HG02852 (cell line): ENCODE results near the gene UBE2L6.

Source experiments
- ATAC-seq: cut with Tn5 transposase; IDR thresholded peaks from one replicate; pipeline ENCODE4 v1.9.1; 2021; ENCODE audit warnings: mild to moderate bottlenecking, moderate library complexity; ENCODE audit not compliant: unreplicated experiment

UBE2L6 gene

DNA sequence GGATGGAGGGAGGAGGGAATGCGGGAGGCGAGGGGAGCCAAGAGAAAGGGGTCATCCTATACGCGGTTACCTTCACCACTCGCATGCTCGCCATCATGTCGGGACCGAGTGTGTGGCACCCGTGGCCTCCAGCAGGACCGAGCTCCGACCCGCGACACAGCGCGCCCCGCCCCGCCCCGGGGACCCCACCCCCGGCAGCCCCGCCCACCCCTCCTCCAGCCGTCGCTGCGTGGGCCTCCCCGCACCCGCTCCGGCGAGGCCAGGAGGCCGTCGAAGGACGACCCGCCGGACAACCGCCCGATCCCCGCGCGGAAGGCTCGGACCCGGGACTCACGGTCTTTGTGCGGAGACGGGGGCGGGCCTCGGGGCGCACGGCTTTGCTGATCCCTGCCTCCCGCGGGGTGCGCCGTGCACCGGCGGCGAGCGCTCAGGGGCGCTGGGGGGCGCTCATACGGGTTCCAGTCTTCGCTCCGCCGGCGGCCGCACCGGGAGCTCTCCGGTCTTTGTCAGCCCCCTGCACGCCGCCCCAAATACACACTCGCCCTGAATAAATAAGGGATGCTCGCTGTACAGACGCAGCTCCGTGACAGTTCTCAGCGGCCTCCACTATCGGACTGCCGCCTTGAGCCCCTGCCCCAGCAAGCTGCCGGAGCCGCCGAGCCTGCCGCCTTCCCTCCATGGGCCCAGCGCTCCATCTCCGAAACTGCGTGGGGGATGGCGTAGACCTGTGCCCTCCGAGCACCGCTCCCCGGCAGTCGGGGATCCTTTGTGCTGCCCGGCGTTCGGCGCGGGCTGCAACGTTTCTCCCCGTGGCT, at the start of gene UBE2L6:
Gene UBE2L6 (minus strand): TSS at position 158 of the 815 bp plus-strand sequence. CDS start 61 bp downstream, at position 97.
- ATAC-seq, result peak; percentile 74

DNA sequence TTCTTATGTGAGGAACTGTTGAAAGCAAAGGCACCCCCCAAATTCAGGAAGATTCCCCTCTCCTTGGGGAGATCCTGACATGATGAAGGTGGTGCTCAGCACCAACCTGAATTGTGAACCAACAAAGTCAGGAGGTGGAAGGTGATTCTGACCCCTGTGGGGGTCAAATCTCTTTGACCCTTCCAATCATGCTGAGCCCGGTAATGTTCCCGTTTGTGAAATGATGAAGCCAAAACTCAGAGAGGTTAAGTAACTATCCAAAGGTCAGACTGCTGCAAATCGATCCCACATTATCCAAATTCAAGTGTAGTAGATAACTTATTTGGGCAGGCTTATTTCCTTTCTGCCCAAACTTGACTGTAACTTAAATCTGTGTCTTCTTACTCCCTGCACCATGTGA, 49.1 kb upstream of the UBE2L6 start:
- ATAC-seq, result no peak

DNA sequence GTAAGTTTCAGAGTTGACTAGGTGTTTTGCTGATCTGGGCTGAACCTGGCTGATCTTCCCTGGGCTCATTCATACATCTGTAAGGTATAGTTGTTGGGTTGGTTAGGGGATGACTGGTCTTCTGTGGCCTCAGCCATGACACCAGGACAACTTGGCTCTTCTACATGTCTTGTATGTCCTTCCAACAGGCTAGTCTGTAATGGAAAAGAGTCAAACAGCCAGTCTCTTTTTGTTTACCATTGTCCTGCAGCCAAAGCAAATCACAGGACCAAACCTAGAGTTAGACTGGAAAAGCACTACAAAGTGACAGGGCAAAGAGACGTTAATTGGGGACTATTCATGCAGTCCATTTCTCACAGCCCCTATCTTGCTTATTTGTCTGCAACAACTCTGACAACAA, 47.8 kb upstream of the UBE2L6 start:
- ATAC-seq, result no peak

DNA sequence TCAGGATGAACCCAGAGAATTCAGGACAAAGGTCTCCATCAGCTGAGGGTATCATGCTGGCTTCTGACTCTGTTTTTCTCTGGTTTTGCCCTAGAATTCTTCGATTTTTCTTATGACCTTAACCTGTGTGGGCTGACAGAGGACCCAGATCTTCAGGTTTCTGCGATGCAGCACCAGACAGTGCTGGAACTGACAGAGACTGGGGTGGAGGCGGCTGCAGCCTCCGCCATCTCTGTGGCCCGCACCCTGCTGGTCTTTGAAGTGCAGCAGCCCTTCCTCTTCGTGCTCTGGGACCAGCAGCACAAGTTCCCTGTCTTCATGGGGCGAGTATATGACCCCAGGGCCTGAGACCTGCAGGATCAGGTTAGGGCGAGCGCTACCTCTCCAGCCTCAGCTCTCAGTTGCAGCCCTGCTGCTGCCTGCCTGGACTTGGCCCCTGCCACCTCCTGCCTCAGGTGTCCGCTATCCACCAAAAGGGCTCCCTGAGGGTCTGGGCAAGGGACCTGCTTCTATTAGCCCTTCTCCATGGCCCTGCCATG, 46.8 kb upstream of the UBE2L6 start:
- ATAC-seq, result no peak

DNA sequence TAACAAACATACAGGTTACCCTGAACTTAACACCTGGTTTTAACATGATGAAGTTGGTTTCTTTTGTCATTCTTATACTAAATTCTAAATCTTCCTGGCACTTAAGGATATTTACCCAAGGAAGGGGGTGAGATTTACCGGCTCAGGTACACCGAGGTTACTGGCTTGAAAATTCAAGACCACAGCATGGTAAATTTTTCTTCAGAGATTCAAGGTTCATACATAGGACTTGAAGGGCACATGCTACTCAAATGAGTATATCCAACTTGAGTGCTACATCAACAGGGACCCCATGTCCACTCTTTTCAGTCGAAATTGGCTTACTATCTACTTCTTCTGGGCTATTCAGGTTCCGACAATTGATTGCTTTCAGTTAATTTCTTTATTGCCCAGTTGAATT, 42.7 kb upstream of the UBE2L6 start:
- ATAC-seq, result no peak

DNA sequence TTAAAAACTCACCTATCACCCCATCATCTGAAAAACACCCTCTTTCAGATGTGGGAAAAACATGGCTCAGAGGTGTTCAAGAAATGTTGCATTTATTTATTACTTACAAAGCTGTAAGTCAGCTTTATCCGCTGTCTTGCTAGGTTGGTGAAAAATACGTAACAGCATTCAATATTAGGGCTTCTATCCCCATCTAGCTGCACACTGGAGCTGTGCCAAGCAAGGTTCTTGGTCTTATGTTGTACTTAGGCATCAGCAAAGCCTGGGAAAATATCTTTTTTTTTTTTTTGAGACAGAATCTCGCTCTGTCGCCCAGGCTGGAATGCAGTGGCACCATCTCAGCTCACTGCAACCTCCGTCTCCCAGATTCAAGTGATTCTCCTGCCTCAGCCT, 37.6 kb upstream of the UBE2L6 start:
- no peak for ATAC-seq

DNA sequence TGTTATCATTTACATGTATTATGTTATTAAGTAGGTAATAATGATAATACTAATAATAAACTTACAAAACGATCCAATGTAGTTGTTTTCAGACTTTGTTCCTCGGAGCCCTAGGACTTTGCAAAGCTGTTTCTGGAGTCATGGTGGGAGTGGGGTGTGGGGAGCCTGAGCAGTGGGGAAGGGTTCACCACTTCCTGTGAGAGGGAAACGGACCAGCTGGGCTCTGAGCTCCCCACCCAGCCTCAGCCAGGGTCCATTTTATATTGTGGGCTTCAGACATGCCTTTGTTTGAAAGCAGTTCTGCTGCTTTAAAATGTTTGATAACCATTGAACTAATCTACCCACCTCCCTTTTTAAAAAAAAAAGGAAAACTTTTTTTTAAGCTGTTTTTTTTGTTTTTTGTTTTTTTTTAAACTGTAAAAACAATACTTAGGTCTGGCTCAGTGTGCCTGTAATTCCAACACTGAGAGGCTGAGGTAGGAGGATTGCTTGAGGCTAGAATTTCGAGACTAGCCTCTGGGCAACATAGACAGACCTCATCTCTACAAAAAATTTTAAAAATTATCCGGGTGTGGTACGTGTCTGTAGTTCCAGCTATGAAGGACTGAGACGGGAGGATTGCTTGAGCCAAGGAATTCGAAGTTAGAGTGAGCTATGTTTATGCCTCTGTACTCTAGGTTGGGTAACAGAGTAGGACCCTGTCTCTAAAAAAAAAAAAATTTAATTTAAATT, 37.0 kb upstream of the UBE2L6 start:
- no peak for ATAC-seq

DNA sequence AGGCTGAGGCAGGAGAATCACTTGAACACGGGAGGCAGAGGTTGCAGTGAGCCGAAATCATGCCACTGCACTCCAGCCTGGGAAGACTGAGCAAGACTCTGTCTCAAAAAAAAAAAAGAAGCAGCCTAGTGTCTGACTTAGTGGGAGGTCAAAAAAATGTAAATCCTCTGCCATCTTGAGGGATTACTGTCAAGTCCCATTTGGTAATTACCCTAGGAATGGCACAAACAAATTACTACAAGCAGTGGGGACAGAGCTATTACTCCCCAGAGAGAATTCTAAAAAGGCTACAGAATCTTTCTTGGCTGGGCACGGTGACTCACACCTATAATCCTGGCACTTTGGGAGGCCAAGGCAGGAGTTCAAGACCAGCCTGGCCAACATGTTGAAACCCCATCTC, 33.8 kb upstream of the UBE2L6 start:
- no peak for ATAC-seq

DNA sequence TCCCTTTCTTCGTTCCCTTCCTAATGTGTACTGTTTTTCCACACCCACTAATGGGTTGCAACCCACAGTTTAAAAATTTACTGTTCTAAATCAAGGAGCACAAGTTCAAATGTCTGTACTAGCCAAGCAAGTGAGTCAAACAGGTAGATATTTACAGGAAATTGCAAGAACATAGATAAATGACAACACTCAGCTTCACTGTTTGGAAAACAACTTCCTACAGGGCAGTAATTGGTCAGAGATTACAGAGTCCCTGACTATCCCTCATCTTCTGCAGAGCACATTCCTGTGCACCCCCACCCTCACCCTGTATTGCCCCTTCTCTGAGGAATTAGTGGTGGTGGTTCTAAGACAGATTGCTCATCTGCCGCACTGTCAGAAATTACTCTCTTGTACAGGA, 31.9 kb upstream of the UBE2L6 start:
- ATAC-seq, result no peak

DNA sequence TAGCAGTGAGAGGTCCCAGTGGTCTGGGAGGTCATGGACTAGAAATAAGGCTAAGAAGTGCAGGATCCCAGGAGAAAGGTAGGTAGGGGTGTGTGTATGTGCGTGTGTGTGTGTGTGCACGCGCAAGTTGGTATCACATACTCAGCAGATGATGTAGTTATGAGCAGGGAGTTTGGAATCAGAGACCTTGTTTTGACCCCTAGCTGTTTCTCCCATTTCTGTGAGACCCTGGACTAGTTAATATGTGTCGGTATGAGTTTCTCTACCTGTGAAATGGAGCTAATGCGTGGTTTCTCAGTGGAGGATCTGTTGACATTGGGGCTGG, 31.3 kb upstream of the UBE2L6 start:
- ATAC-seq, result no peak

DNA sequence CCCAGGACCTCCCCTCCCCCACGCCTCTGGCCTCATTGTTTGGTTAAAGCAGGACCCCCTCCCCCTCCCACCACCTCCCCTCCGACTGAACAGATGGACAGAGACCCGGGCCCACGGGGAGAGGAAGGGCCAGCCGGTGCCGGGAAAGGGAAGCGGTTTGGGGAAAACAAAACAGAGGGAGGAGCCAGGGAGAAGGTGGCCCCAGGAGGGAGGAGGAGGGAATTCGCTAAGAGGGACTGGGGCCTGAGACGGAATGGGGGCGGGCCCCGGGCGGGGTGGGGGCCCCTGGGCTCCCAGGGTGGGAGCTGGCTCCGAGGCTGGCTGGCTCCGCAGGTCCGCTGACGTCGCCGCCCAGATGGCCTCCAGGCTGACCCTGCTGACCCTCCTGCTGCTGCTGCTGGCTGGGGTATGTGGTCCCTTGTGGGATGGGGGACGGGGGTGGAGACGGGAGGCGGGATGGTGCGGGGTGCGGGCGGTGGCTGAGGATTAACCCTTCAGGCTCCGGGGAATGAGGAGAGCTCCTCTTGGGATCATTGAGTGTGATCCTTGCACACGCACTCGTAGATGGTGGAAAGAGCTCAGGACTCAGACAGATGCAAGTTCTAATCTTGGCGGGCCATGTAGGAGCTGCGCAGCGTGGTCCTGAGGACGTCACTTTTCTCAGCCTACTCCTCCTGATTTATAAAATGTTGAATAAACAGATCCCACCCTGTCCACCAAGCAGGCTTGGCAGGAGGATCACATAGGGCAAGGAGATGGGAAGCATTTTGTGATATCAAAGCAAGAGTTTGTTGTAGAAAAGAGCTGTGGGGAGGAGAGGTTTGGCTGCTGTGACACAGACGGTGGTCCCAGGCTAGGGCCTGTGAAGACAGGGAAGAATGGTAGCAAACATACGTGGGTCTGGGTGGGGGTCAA, 30.7 kb upstream of the UBE2L6 start:
- no peak for ATAC-seq

DNA sequence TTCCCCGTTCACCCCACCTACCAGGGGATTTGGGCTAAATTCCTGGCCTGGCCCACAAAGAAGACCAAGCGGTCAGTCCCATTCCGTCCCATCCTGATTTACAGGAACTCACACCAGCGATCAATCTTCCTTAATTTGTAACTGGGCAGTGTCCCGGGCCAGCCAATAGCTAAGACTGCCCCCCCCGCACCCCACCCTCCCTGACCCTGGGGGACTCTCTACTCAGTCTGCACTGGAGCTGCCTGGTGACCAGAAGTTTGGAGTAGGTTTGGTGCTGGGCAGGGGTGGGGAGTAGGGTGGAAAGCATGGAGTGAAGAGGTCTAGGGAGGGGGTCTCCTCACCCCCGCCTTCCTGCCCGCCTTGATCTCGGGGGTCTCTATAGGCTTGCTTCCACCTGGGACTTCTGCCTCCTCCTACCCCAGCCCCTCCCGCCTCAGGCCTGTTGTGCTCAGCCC, 30.0 kb upstream of the UBE2L6 start, which contains the start of gene SERPING1:
Gene SERPING1 (plus strand): TSS at position 225 of the 455 bp plus-strand sequence. CDS start 586 bp downstream, outside the sequence.
- no peak for ATAC-seq

DNA sequence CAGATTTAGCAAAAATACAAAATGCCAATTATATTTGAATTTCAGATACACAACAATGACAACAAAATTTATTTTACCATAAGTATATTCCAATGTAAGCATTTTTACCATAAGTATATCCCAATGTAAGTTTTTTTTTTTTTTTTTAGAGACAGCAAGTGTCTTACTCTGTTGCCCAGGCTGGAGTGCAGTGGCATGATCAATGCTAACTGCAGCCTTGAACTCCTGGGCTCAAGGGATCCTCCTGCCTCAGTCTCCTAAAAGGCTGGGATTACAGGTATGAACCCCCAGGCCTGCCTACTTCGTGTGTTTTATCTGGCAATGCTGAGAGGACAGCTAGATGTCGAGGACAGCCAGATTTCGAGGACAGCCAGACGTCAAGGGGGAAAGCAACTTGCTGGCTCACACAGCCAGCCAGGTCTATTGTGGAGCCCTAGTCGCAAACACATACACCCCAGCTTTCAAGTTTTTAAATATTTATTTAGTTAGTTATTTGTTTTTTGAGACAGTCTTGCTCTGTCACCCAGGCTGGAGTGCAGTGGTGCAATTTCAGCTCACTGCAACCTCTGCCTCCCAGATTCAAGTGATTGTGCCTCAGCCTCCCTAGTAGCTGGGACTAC, 28.9 kb upstream of the UBE2L6 start:
- ATAC-seq, result no peak

DNA sequence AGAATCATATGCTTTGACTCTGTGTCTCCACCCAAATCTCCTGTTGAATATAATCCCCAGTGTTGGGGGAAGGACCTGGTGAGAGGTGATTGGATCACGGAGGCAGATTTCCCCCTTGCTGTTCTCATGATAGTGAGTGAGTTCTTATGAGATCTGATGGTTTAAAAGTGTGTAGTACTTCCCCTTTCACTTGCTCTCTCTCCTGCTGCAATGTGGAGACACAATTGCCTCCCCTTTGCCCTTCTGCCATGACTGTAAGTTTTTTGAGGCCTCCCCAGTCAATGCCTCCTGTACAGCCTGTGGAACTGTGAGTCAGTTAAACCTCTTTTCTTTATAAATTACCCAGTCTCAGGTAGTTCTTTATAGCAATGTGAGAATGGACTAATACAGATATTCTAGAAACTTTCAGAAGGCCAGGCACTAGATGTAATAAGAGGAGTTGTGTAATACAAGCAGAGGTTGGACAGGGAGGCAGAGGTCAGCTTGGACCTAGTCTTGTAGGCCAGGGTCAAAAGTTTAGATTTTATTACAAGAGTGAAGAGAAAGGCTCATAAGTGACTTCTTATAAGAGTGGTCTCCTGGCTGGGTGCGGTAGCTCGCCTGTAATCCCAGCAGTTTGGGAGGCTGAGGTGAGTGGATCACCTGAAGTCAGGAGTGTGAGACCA, 20.7 kb upstream of the UBE2L6 start:
- ATAC-seq, result no peak

DNA sequence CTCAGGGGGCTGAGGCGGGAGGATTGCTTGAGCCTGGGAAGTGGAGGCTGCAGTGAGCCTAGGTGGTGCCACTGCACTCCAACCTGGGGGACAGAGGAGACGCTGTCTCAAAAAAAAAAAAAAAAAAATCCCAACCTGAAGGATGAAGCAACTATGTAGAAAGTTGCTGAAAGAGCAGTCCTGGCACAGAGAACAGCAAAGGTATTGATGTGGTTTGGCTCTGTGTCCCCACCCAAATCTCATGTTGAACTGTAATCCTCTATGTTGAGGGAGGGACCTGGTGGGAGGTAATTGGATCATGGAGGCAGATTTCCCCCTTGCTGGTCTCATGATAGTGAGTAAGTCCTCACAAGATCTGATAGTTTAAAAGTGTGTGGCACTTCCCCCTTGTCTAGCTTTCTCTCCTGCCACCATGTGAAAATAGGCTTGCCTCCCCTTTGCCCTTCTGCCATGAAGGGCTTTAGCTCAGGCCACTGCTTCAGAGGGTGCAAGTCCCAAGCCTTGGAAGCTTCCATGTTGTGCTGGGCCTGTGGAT, 19.3 kb upstream of the UBE2L6 start:
- no peak for ATAC-seq

DNA sequence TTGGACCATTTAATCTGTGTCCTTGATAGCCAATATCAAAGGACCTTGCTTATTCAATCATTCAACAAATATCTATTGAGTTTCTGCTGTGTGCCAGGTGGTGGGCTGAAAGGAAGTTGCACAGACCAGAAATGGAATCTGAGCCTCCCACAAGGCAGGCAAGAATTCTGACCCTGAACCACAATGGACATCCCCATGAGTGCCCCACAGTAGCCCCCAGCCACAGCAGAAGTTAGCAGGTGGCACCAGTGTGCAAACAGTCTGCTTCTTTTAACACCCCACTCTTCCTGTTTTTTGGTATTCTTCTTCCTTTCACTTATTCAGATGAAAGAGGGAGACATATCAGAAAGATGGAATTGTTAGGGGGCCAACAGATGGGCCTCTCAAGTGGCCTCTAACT, 17.8 kb upstream of the UBE2L6 start:
- ATAC-seq, result no peak

DNA sequence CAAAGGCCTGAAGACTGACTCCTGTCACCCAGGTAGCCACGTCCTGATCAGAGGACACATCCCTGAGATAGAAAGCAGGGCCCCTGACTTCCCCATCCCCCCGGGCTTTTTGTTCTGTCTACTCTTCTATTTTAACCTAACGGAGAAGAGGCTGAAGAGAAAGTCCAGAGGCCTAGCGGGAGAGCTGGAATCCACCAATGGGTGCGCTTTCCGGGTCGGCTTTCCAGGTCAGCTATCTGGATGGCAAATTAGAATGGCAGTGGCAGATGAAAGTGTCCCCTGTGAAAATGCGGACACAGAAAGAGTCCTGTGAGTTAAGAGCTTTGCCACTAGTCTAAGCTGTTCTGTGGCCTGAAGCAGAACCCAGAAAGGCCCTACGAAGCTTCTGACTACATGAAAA, 16.9 kb upstream of the UBE2L6 start:
- no peak for ATAC-seq

DNA sequence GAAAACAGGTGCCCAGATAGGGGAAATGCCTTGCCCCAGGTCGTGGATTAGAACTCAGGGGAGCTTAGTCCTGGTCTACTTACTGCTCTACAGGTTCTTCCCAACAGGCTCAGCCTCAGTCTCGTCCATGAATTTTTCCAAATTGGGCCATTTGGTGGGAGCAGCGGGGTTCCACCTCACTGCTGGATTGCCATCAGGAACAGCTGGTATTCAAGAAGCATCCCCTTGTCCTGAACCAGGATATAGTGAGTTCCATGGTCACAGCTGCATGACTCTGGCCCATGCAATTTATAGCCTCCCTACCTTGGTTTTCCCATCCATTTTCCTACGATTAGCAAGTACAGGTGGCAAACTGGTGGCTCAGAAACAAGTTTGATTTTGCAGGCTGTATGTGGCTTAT, 6.6 kb upstream of the UBE2L6 start:
- no peak for ATAC-seq

DNA sequence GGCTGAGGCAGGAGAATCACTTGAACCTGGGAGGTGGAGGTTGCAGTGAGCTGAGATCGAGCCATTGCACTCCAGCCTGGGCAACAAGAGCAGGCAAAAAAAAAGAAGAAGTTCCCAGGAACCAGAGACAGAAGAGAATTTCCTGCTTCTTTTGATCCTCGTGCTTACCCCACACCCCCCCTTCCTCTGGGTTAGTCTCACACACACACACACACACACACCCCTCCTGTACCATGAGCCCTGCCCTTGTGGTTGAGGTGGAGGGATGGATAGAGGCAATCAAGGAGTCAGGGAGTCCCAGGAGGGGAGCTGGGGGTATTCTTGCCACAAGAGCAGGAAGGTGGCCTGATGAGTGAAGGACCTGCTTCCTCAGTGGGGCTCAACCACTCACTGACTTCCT, 4.1 kb upstream of the UBE2L6 start:
- no peak for ATAC-seq

DNA sequence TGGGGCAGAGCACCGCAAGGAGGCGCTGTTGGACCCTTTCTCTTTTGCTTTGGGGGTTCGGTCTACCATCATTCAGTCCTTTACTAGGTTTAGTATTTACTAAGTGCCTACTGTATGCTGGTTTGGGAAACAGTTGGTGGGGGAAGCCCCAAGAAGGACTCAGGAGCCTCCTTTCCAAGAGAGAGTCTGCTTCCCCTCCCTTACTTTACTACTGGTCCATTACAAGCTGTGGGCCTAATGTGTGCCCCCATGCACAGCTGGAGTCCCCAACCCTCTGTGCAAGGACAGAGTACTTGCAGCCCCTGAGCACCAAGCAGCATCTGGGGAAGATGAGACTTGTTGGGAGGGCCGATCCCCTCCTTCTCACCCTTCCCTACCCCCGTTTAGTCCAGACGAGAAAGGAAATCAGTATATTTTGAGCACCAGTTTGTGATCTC, 876 bp upstream of the UBE2L6 start:
- ATAC-seq, result no peak
